Lower leg skin (tissue), 4 donors: ENCODE data around the gene XRCC4. TPM values are rescaled to one million over a fixed set of nuclear protein-coding genes. Genes with fewer than 3 reads are reported as not detected.
A peak's percentile ranks its signal among the peaks of the same experiment; 100 is the strongest.

Experiments
- DNase-seq, 2 donors: peaks; one replicate each; pipeline ENCODE4 v3.0.0-alpha.2; 2019; ENCODE audit warnings: low spot score in 2 of 2
- H3K4me3 ChIP-seq: fragments of 200-600 bp; sonication (generic); 2 replicates; pipeline ENCODE4 v1.5.1; 2017; ENCODE audit warnings: mild to moderate bottlenecking, low read depth; ENCODE audit not compliant: poor library complexity, severe bottlenecking
- CTCF ChIP-seq, 3 donors: fragments of 450-650 bp; IDR thresholded peaks; one replicate each; pipeline ENCODE4 v1.5.1; 2016; ENCODE audit warnings: antibody characterized with exemption in 3 of 3, mild to moderate bottlenecking in 3 of 3, moderate library complexity in 2 of 3
- POLR2A ChIP-seq, 2 donors: fragments of 450-650 bp; IDR thresholded peaks; one replicate each; pipeline ENCODE4 v1.6.1; 2016 to 2017; ENCODE audit warnings: antibody characterized with exemption in 2 of 2, mild to moderate bottlenecking in 1 of 2, moderate library complexity in 1 of 2
- WGBS, 2 donors: methylation state at CpG; one replicate each; pipeline ENCODE4 v1.1.5; 2018; 5-methylcytosine and 5-hydroxymethylcytosine counted together
- intact Hi-C: fragments of 100-400 bp; cut with DNase I; formaldehyde crosslinking; loops from one replicate; pipeline ENCODE4 v1.15.0; 2023; ENCODE audit warnings: low total_unique reads
- total RNA-seq, 4 donors: library from RNA; depleted of rRNA; stranded (reverse); fragments of >200 nt; gene quantifications; one replicate each; pipeline ENCODE4 v1.1.0, GENCODE V29; 2016

Gene XRCC4
- total RNA-seq, 4 donors from 2014 or later, result 2.0 to 7.0 (median 4.2) TPM

- WGBS, 2 donors, result 69 to 76% methylated on average over 7 of the region's 7 CpGs
- no peak overlapping the region for H3K4me3 ChIP-seq
- DNase-seq, result no peak
- no peak for TF ChIP-seq CTCF (IDR thresholded peaks at IDR 0.05)
- TF ChIP-seq POLR2A (IDR thresholded peaks at IDR 0.05), result no peak
- intact Hi-C loops, result no loop called here
Observed at GRCh38 chr5:83285661-83286398, 208.5 kb downstream of the XRCC4 start.

- H3K4me3 ChIP-seq, result no peak overlapping the region
- no peak for TF ChIP-seq CTCF (IDR thresholded peaks at IDR 0.05)
- no peak for TF ChIP-seq POLR2A (IDR thresholded peaks at IDR 0.05)
- intact Hi-C loops, result no loop called here
- 59 to 67% methylated on average over 2 of the region's 2 CpGs for WGBS, 2 donors
- no peak for DNase-seq
Observed at GRCh38 chr5:83294246-83294645, 216.9 kb downstream of the XRCC4 start.

GRCh38 chr5:83299353-83299752 lies 222.0 kb downstream of the XRCC4 start:
- WGBS, 2 donors, result 85 to 88% methylated on average over 2 of the region's 2 CpGs
- intact Hi-C loops, result loop anchor here (5.0 kb wide), 1 partner anchor 83 kb away; no protein-coding TSS in a partner anchor
- H3K4me3 ChIP-seq, result no peak overlapping the region
- TF ChIP-seq POLR2A (IDR thresholded peaks at IDR 0.05), result no peak
- no peak for TF ChIP-seq CTCF (IDR thresholded peaks at IDR 0.05)
- DNase-seq, result no peak

GRCh38 chr5:83306572-83307241 lies 229.4 kb downstream of the XRCC4 start:
- intact Hi-C loops, result no loop called here
- DNase-seq, result peak; percentile 51 to 80
- WGBS, 2 donors, result 22 to 44% methylated on average over 3 of the region's 3 CpGs
- no peak for TF ChIP-seq POLR2A (IDR thresholded peaks at IDR 0.05)
- TF ChIP-seq CTCF (IDR thresholded peaks at IDR 0.05), result no peak
- no peak overlapping the region for H3K4me3 ChIP-seq

- DNase-seq, result peak in 1 of 2 donors; percentile 26
- no peak overlapping the region for H3K4me3 ChIP-seq
- intact Hi-C loops, result no loop called here
- 80 to 84% methylated on average over 2 of the region's 2 CpGs for WGBS, 2 donors
- no peak for TF ChIP-seq CTCF (IDR thresholded peaks at IDR 0.05)
- no peak for TF ChIP-seq POLR2A (IDR thresholded peaks at IDR 0.05)
Observed at GRCh38 chr5:83312663-83313062, 235.3 kb downstream of the XRCC4 start.
